Measurements from ENCODE around the gene PDCD11.

DNA sequence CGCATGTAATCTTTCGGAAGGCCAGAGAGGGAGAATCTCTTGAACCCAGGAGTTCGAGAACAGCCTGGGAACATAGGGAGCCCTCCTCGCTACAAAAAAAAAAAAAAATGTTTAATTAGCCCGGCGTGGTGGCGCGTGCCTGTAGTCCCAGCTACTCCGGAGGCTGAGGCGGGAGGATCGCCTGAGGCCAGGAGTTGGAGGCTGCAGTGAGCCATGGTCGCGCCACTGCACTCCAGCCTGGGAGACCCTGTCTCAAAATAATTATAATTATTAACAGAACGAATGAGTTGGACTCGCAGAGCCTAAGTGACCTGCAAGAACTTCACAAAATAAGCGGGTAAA is 46.3 kb upstream of the PDCD11 start:
- TF ChIP-seq, protein P1, sequence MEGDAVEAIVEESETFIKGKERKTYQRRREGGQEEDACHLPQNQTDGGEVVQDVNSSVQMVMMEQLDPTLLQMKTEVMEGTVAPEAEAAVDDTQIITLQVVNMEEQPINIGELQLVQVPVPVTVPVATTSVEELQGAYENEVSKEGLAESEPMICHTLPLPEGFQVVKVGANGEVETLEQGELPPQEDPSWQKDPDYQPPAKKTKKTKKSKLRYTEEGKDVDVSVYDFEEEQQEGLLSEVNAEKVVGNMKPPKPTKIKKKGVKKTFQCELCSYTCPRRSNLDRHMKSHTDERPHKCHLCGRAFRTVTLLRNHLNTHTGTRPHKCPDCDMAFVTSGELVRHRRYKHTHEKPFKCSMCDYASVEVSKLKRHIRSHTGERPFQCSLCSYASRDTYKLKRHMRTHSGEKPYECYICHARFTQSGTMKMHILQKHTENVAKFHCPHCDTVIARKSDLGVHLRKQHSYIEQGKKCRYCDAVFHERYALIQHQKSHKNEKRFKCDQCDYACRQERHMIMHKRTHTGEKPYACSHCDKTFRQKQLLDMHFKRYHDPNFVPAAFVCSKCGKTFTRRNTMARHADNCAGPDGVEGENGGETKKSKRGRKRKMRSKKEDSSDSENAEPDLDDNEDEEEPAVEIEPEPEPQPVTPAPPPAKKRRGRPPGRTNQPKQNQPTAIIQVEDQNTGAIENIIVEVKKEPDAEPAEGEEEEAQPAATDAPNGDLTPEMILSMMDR (IDR thresholded peaks at IDR 0.05; ENCODE audit: insufficient read depth, low read depth, low read length) = no peak
- TF ChIP-seq EZH2 (IDR thresholded peaks at IDR 0.05; ENCODE audit: insufficient read depth, low read length) = no peak

Data from astrocyte (in vitro differentiated cells and primary cell).